ENCODE results near the gene SP2. TPM values are rescaled to one million over a fixed set of nuclear protein-coding genes. Genes with fewer than 3 reads are reported as not detected.

The SP2 gene
- total RNA-seq, result 0.73 and 2.2 TPM in 2 replicates

GRCh38 chr17:47895856-47896671, at the start of gene SP2:
SP2 (plus strand) TSS chr17:47896236; CDS start chr17:47896287, 51 bp downstream.

GRCh38 chr17:47850692-47851573, 45.1 kb upstream of the SP2 start, which contains the start of gene SP6:
SP6 (minus strand) TSS chr17:47851163; CDS start chr17:47848429, 2,734 bp downstream.

GRCh38 chr17:47941246-47942095, 45.4 kb downstream of the SP2 start, which contains the start of gene PNPO:
PNPO (plus strand) TSS chr17:47941571; CDS start chr17:47941676, 105 bp downstream.

GRCh38 chr17:47957591-47958490, 61.8 kb downstream of the SP2 start, which contains the start of gene PRR15L:
PRR15L (minus strand) TSS chr17:47957883; CDS start chr17:47953234, 4,649 bp downstream.

GRCh38 chr17:47970725-47971499, 74.9 kb downstream of the SP2 start, which contains the start of gene CDK5RAP3:
CDK5RAP3 (plus strand) TSS chr17:47971113; CDS start chr17:47971147, 34 bp downstream.

Other genes starting within 250 kb of the SP2 start
- 296 and 476 TPM in 2 replicates for gene KPNB1, start 246.3 kb upstream of the SP2 start, total RNA-seq
- gene TBKBP1, start 202.1 kb upstream of the SP2 start, total RNA-seq, result 6.6 and 9.6 TPM in 2 replicates
- 2.6 and 3.7 TPM in 2 replicates for gene TBX21, start 163.0 kb upstream of the SP2 start, total RNA-seq
- 3.7 and 4.0 TPM in 2 replicates for gene OSBPL7, start 74.4 kb upstream of the SP2 start, total RNA-seq
- gene MRPL10, start 64.7 kb upstream of the SP2 start, total RNA-seq, result 40.3 and 41.9 TPM in 2 replicates
- under 0.01 and 0.20 TPM in 2 replicates for gene LRRC46, start 64.6 kb upstream of the SP2 start, total RNA-seq
- gene SCRN2, start 55.0 kb upstream of the SP2 start, total RNA-seq, result 23.1 and 30.5 TPM in 2 replicates
- under 0.01 TPM in 2 replicates for gene SP6, start 45.1 kb upstream of the SP2 start, total RNA-seq
- gene PNPO, start 45.3 kb downstream of the SP2 start, total RNA-seq, result 28.7 and 42.4 TPM in 2 replicates
- gene PRR15L, start 61.6 kb downstream of the SP2 start, total RNA-seq, result not detected in 2 replicates
- 31.5 and 37.1 TPM in 2 replicates for gene CDK5RAP3, start 74.9 kb downstream of the SP2 start, total RNA-seq
- 24.8 and 44.1 TPM in 2 replicates for gene COPZ2, start 141.6 kb downstream of the SP2 start, total RNA-seq
- 59.2 and 71.4 TPM in 2 replicates for gene NFE2L1, start 152.1 kb downstream of the SP2 start, total RNA-seq
- gene CBX1, start 205.2 kb downstream of the SP2 start, total RNA-seq, result 23.1 and 29.3 TPM in 2 replicates
- 8.0 and 10.3 TPM in 2 replicates for gene SNX11, start 211.5 kb downstream of the SP2 start, total RNA-seq